Hepatocyte (in vitro differentiated cells): Measurements from ENCODE around the gene DPP9. TPM values are rescaled to one million over a fixed set of nuclear protein-coding genes. Genes with fewer than 3 reads are reported as not detected.

Experiments
- DNase-seq: peaks from one replicate; pipeline ENCODE4 v3.0.0-alpha.2; 2016; ENCODE audit warnings: low spot score
- H2AFZ ChIP-seq: fragments of 200-600 bp; sonication (generic); 2 replicates; pipeline ENCODE4 v1.6.0; 2016; ENCODE audit warnings: antibody characterized with exemption, mild to moderate bottlenecking
- H3K27ac ChIP-seq: fragments of 200-600 bp; sonication (generic); 2 replicates; pipeline ENCODE4 v1.5.1; 2016; ENCODE audit warnings: mild to moderate bottlenecking
- H3K27me3 ChIP-seq: fragments of 200-600 bp; sonication (generic); 2 replicates; pipeline ENCODE4 v1.6.1; 2016
- H3K36me3 ChIP-seq: fragments of 200-600 bp; sonication (generic); replicated peaks from 2 replicates; pipeline ENCODE4 v1.5.1; 2016; ENCODE audit warnings: low read depth; ENCODE audit not compliant: insufficient read depth
- H3K4me1 ChIP-seq: fragments of 200-600 bp; sonication (generic); 2 replicates; pipeline ENCODE4 v1.5.1; 2016; ENCODE audit warnings: mild to moderate bottlenecking, moderate library complexity; ENCODE audit not compliant: insufficient read depth
- H3K4me2 ChIP-seq: fragments of 200-600 bp; sonication (generic); 2 replicates; pipeline ENCODE4 v1.6.0; 2016
- H3K4me3 ChIP-seq: fragments of 200-600 bp; sonication (generic); 2 replicates; pipeline ENCODE4 v1.5.1; 2016; ENCODE audit warnings: mild to moderate bottlenecking
- H3K79me2 ChIP-seq: fragments of 200-600 bp; sonication (generic); 2 replicates; pipeline ENCODE4 v1.6.0; 2017; ENCODE audit warnings: mild to moderate bottlenecking
- H3K9me2 ChIP-seq: fragments of 200-600 bp; sonication (generic); replicated peaks from 2 replicates; pipeline ENCODE4 v1.6.0; 2017; ENCODE audit warnings: mild to moderate bottlenecking; ENCODE audit not compliant: insufficient read depth
- H3K9me3 ChIP-seq: fragments of 200-600 bp; sonication (generic); 2 replicates; pipeline ENCODE4 v1.5.1; 2016; ENCODE audit warnings: low read depth, mild to moderate bottlenecking
- H4K20me1 ChIP-seq: fragments of 200-600 bp; sonication (generic); 2 replicates; pipeline ENCODE4 v1.6.0; 2016; ENCODE audit warnings: mild to moderate bottlenecking; ENCODE audit not compliant: insufficient read depth, poor library complexity, severe bottlenecking
- EZH2 ChIP-seq: fragments of 200-600 bp; sonication (generic); IDR thresholded peaks from 2 replicates; pipeline ENCODE4 v1.6.1; 2016; ENCODE audit warnings: antibody characterized with exemption, mild to moderate bottlenecking, borderline replicate concordance
- EZH2phosphoT487 ChIP-seq: fragments of 200-600 bp; sonication (generic); IDR thresholded peaks from one replicate; pipeline ENCODE4 v1.6.1; 2018; ENCODE audit warnings: antibody characterized with exemption, mild to moderate bottlenecking, low read depth, moderate library complexity; ENCODE audit not compliant: unreplicated experiment, severe bottlenecking
- WGBS: methylation state at CpG from one replicate; pipeline ENCODE4 v1.1.6; 2016; ENCODE audit warnings: low lambda C conversion rate; ENCODE audit errors: missing lambda C conversion rate; 5-methylcytosine and 5-hydroxymethylcytosine counted together
- polyA plus RNA-seq: library from polyadenylated mRNA; unstranded; fragments of >200 nt; fragmentation: Nextera tagmentation; extraction: Ambion mirVana; gene quantifications from 2 replicates; pipeline ENCODE4 v1.2.1, GENCODE V29; 2016
- total RNA-seq: library from RNA; depleted of rRNA; stranded (reverse); fragments of >200 nt; gene quantifications from 2 replicates; pipeline ENCODE4 v1.2.3, GENCODE V29; 2014
- TF ChIP-seq, protein P1 (sequence below): fragments of 200-600 bp; sonication (generic); IDR thresholded peaks from 2 replicates; pipeline ENCODE4 v1.5.1; 2016; ENCODE audit warnings: antibody characterized with exemption, mild to moderate bottlenecking; ENCODE audit not compliant: poor library complexity

The DPP9 gene
- total and polyA plus RNA-seq, 2 experiments from 2014 or later = 27.6 to 32.7 TPM

DNA sequence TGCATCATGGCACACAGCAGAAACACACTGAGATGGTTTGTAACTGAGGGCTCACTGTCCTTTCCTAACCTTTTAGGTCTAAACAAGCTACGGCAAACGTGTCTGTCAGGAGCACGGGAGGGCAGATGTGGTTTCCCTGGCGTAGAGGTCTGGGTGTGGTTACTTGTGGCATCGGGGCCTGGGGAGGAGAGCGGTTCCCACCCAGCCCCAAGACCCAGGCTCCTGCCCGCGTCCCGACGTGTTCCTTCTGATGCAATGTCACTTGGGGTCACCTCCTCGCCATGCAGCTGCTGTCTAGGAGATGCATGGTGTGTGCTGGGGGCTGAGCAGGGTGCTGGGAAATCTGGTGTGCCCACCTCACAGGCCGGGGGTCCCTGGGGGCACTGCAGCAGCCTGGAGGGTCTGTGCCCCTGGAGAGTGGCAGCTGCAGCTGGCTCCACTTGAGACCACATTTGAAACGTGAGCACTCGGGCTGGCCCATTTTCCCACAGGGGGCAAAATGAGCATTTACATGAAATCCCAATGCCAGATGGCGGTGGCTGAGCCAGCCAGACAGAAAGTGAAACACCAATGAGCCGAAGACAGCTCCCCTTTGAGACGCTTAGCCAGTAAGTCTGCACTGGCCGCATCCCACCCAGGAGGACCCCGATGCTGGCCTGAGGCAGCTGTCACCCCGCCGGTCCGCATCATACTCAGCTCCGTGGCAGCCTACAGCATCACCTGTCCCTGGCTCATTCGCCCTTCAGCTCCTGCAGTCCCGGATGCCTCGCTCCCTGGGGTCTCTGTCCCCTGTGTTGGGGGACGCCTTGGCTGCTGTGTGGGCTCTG lies 31.2 kb downstream of the DPP9 start:
- H3K4me3 ChIP-seq = no peak overlapping the region
- no peaks in the 10 kb centered on the region for H3K36me3 ChIP-seq

GRCh38 chr19:4691373-4691772 lies 32.3 kb downstream of the DPP9 start:
- no peaks in the 10 kb centered on the region for H3K36me3 ChIP-seq

More for the DNA sequence above, 31.2 kb downstream of the DPP9 start:
- Histone ChIP-seq H3K27me3 (no peaks in the 10 kb centered on the region), H3K27ac (no peak overlapping the region), H2AFZ (no peak overlapping the region), H3K4me2 (no peak overlapping the region), H3K79me2 (no peaks in the 10 kb centered on the region), H3K9me2 (no peaks in the 10 kb centered on the region), H4K20me1 (no peaks in the 10 kb centered on the region), H3K9me3 (no peaks in the 10 kb centered on the region), H3K4me1 (no peaks in the 10 kb centered on the region)
- TF ChIP-seq EZH2 (no peak), EZH2phosphoT487 (no peak)
- TF ChIP-seq, protein P1, sequence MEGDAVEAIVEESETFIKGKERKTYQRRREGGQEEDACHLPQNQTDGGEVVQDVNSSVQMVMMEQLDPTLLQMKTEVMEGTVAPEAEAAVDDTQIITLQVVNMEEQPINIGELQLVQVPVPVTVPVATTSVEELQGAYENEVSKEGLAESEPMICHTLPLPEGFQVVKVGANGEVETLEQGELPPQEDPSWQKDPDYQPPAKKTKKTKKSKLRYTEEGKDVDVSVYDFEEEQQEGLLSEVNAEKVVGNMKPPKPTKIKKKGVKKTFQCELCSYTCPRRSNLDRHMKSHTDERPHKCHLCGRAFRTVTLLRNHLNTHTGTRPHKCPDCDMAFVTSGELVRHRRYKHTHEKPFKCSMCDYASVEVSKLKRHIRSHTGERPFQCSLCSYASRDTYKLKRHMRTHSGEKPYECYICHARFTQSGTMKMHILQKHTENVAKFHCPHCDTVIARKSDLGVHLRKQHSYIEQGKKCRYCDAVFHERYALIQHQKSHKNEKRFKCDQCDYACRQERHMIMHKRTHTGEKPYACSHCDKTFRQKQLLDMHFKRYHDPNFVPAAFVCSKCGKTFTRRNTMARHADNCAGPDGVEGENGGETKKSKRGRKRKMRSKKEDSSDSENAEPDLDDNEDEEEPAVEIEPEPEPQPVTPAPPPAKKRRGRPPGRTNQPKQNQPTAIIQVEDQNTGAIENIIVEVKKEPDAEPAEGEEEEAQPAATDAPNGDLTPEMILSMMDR = no peak
- WGBS = 94% methylated on average over 27 of the region's 27 CpGs
- DNase-seq = no peak

GRCh38 chr19:4690361-4690760 lies 33.3 kb downstream of the DPP9 start:
- Histone ChIP-seq H3K9me2 (no peaks in the 10 kb centered on the region), H3K36me3 (no peaks in the 10 kb centered on the region), H3K27ac (no peak overlapping the region)

More at GRCh38 chr19:4691373-4691772, 32.3 kb downstream of the DPP9 start:
- WGBS = 95% methylated on average over 6 of the region's 9 CpGs
- Histone ChIP-seq H3K9me2 (no peaks in the 10 kb centered on the region), H3K79me2 (no peaks in the 10 kb centered on the region), H3K4me2 (no peak overlapping the region), H4K20me1 (no peaks in the 10 kb centered on the region), H3K4me3 (no peak overlapping the region), H3K4me1 (no peaks in the 10 kb centered on the region), H3K9me3 (no peaks in the 10 kb centered on the region), H3K27ac (no peak overlapping the region), H2AFZ (no peak overlapping the region), H3K27me3 (no peaks in the 10 kb centered on the region)
- TF ChIP-seq EZH2phosphoT487 (no peak), EZH2 (no peak)
- TF ChIP-seq, protein P1 = no peak
- no peak for DNase-seq

More at GRCh38 chr19:4690361-4690760, 33.3 kb downstream of the DPP9 start:
- no peak for TF ChIP-seq EZH2phosphoT487
- no peak for TF ChIP-seq EZH2
- TF ChIP-seq, protein P1 = no peak
- Histone ChIP-seq H3K9me3 (no peaks in the 10 kb centered on the region), H3K4me2 (no peak overlapping the region), H3K27me3 (no peaks in the 10 kb centered on the region), H4K20me1 (no peaks in the 10 kb centered on the region), H2AFZ (no peak overlapping the region), H3K4me3 (no peak overlapping the region), H3K79me2 (no peaks in the 10 kb centered on the region), H3K4me1 (no peaks in the 10 kb centered on the region)
- no peak for DNase-seq
- 93% methylated on average over 13 of the region's 13 CpGs for WGBS
